Endothelial cell of umbilical vein (primary cell): ENCODE measurements around the gene NF1. TPM values are rescaled to one million over a fixed set of nuclear protein-coding genes. Genes with fewer than 3 reads are reported as not detected.

ENCODE experiments used
- BruUV-seq: library from RNA; stranded (reverse); fragments of 400-500 nt; replicated peaks from 2 replicates; lab custom pipeline; 2021; lab: Mats Ljungman, UMichigan
- CTCF ChIA-PET: fragments of 300-600, 350-600 bp; sonication (Branson Sonifier 250); formaldehyde crosslinking; loops from one replicate; lab custom pipeline; 2021; ENCODE audit warnings: antibody characterized with exemption, inconsistent platforms; lab: Charles Lee
- POLR2A ChIA-PET: fragments of 300-600, 350-600 bp; sonication (Branson Sonifier 250); formaldehyde crosslinking; loops from one replicate; lab custom pipeline; 2021; ENCODE audit warnings: antibody characterized with exemption, inconsistent platforms; lab: Charles Lee
- DNase-seq: peaks from one replicate; pipeline ENCODE4 v3.0.0-alpha.2; 2011; ENCODE audit warnings: low read depth, low spot score
- FAIRE-seq: peaks from 2 replicates; lab custom pipeline; 2011; peaks lifted over from hg19 to GRCh38; lab: Jason Lieb, UNC
- H2AFZ ChIP-seq: 2 replicates; pipeline ENCODE4 v1.6.0; 2012; ENCODE audit warnings: low read depth, low read length, control low read depth, inconsistent platforms
- H3K27ac ChIP-seq: 2 replicates; pipeline ENCODE4 v1.5.1; 2011; ENCODE audit warnings: low read depth, mild to moderate bottlenecking, control low read depth, low read length, moderate library complexity; ENCODE audit not compliant: insufficient read depth
- H3K27me3 ChIP-seq, 2 experiments: 2 replicates each; pipeline versions ENCODE4 v1.6.0 to v1.6.1; 2011; ENCODE audit warnings: low read length in 2 of 2, mixed read lengths in 1 of 2; ENCODE audit not compliant: control insufficient read depth in 2 of 2, insufficient read depth in 2 of 2
- H3K36me3 ChIP-seq, 2 experiments: 2 replicates in 1 of 2; 3 replicates in 1 of 2; pipeline ENCODE4 v1.5.1; 2011; ENCODE audit warnings: low read length in 2 of 2, mild to moderate bottlenecking in 1 of 2, moderate library complexity in 1 of 2; ENCODE audit not compliant: control insufficient read depth in 2 of 2, insufficient read depth in 2 of 2; ENCODE audit errors: extremely low read depth in 1 of 2
- H3K4me1 ChIP-seq: 3 replicates; pipeline ENCODE4 v1.5.1; 2011; ENCODE audit warnings: mild to moderate bottlenecking, low read length; ENCODE audit not compliant: control insufficient read depth, insufficient read depth; ENCODE audit errors: extremely low read depth
- H3K4me2 ChIP-seq: 2 replicates; pipeline ENCODE4 v1.6.1; 2011; ENCODE audit warnings: low read length, control low read depth, mixed read lengths; ENCODE audit not compliant: insufficient read depth
- H3K4me3 ChIP-seq, 3 experiments: fragments of 200-600 bp in 1 of 3; sonication (generic), shearing (Covaris generic) in 1 of 3; replicated peaks in 1 of 3; 2 replicates each; pipeline ENCODE4 v1.5.1; 2011 to 2016; ENCODE audit warnings: control low read depth in 3 of 3, low read length in 3 of 3, mild to moderate bottlenecking in 2 of 3, inconsistent platforms in 1 of 3, low read depth in 1 of 3, moderate library complexity in 1 of 3; ENCODE audit not compliant: insufficient read depth in 1 of 3
- H3K79me2 ChIP-seq: 2 replicates; pipeline ENCODE4 v1.6.0; 2012; ENCODE audit warnings: low read length, inconsistent platforms; ENCODE audit not compliant: control insufficient read depth, insufficient read depth
- H3K9ac ChIP-seq: replicated peaks from 2 replicates; pipeline ENCODE3; 2011; ENCODE audit warnings: low read length, control low read depth; ENCODE audit not compliant: insufficient read depth; ENCODE audit errors: extremely low read depth
- H3K9me1 ChIP-seq: replicated peaks from 3 replicates; pipeline ENCODE4 v1.6.0; 2011; ENCODE audit warnings: mild to moderate bottlenecking, low read length; ENCODE audit not compliant: control insufficient read depth, insufficient read depth; ENCODE audit errors: extremely low read depth
- H3K9me3 ChIP-seq: replicated peaks from 2 replicates; pipeline ENCODE4 v1.5.1; 2012; ENCODE audit warnings: low read length, inconsistent platforms; ENCODE audit not compliant: control insufficient read depth, insufficient read depth
- H4K20me1 ChIP-seq: replicated peaks from 2 replicates; pipeline ENCODE3; 2011; ENCODE audit warnings: mild to moderate bottlenecking, low read length; ENCODE audit not compliant: control insufficient read depth, insufficient read depth; ENCODE audit errors: extremely low read depth
- EZH2 ChIP-seq: IDR thresholded peaks from 2 replicates; pipeline ENCODE4 v1.6.1; 2012; ENCODE audit warnings: borderline replicate concordance, low read depth, mild to moderate bottlenecking, moderate library complexity, low read length, inconsistent platforms; ENCODE audit not compliant: severe bottlenecking
- FOS ChIP-seq: IDR thresholded peaks from 2 replicates; pipeline ENCODE4 v1.6.1; 2011; ENCODE audit warnings: mild to moderate bottlenecking, low read length, moderate library complexity, borderline replicate concordance; ENCODE audit not compliant: insufficient read depth
- GATA2 ChIP-seq: IDR thresholded peaks from 2 replicates; pipeline ENCODE4 v1.7.0; 2011; ENCODE audit warnings: low read depth, mild to moderate bottlenecking, moderate library complexity, mixed read lengths, low read length; ENCODE audit not compliant: insufficient read length, insufficient read depth
- JUN ChIP-seq: IDR thresholded peaks from 2 replicates; pipeline ENCODE4 v1.6.1; 2011; ENCODE audit warnings: borderline replicate concordance, low read depth; ENCODE audit not compliant: insufficient read length, insufficient read depth
- MYC ChIP-seq: IDR thresholded peaks from one replicate; pipeline ENCODE4 v1.6.1; 2011; ENCODE audit warnings: mild to moderate bottlenecking, low read depth, low read length
- POLR2A ChIP-seq: IDR thresholded peaks from 2 replicates; pipeline ENCODE4 v1.6.1; 2012; ENCODE audit warnings: low read depth, mild to moderate bottlenecking, control low read depth, low read length
- POLR2AphosphoS5 ChIP-seq: IDR thresholded peaks from 2 replicates; pipeline ENCODE4 v1.6.1; 2012; ENCODE audit warnings: low read depth, mild to moderate bottlenecking, control low read depth, low read length, moderate library complexity; ENCODE audit not compliant: insufficient read depth
- dilution Hi-C: fragments of 300-500 bp; cut with MboI; formaldehyde crosslinking; loops from one replicate; pipeline ENCODE4 v1.15.0; 2019; ENCODE audit warnings: low sequenced_read_pairs; ENCODE audit not compliant: extremely low pct_ligation_motif_present
- intact Hi-C: fragments of 100-400 bp; cut with micrococcal nuclease; formaldehyde crosslinking; loops from one replicate; pipeline ENCODE4 v1.10.0; 2022
- polyA plus RNA-seq, 4 experiments: library from polyadenylated mRNA; depleted of rRNA in 3 of 4; stranded (reverse) in 3 of 4; unstranded in 1 of 4; fragments of >200 nt; gene quantifications; 2 replicates each; pipeline versions ENCODE4 v1.2.1 to v1.2.3, GENCODE V29; 2011 to 2012; ENCODE audit warnings: missing spikeins in 1 of 4
- total RNA-seq: library from RNA; stranded (reverse); gene quantifications from 2 replicates; pipeline ENCODE4 v1.2.3, GENCODE V29; 2021
- TF ChIP-seq, protein P1 (sequence below): IDR thresholded peaks from 2 replicates; pipeline ENCODE4 v1.6.1; 2011; ENCODE audit not compliant: insufficient read depth, insufficient read length
- TF ChIP-seq, protein P2 (sequence below), 2 donors: IDR thresholded peaks; 1 replicate in 1 of 2; 2 replicates in 1 of 2; pipeline ENCODE4 v1.5.1; 2011; ENCODE audit warnings: low read length in 2 of 2, mild to moderate bottlenecking in 2 of 2, moderate library complexity in 2 of 2, control low read depth in 1 of 2, inconsistent platforms in 1 of 2, low read depth in 1 of 2; ENCODE audit not compliant: insufficient read depth in 1 of 2; ENCODE audit errors: extremely low read depth in 1 of 2

The NF1 gene
- total and polyA plus RNA-seq, 2 donors (not counting 3 experiments of a cell fraction or from before 2014, with no cell fraction given) = 13.7 to 42.4 TPM

DNA sequence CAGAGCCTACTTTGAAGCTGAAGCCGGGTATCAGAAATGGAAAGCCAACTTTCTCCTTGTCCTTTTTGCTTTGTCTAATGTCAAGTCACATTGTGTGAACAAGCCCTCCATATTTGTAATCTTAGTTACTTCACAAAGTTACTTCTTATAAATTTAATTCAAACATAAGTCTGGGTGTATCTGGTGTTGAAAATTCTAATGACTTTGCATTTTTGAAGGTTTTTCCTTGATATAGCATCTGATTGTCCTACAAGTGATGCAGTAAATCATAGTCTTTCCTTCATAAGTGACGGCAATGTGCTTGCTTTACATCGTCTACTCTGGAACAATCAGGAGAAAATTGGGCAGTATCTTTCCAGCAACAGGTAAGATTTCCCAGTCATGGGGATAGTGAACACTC lies 165.4 kb downstream of the NF1 start:
- no peaks in the 10 kb centered on the region for H3K36me3 ChIP-seq
- H4K20me1 ChIP-seq = no peaks in the 10 kb centered on the region
- TF ChIP-seq GATA2 (no peak), MYC (no peak), EZH2 (no peak), FOS (no peak), POLR2AphosphoS5 (no peak), POLR2A (no peak), JUN (no peak)
- TF ChIP-seq, protein P1, sequence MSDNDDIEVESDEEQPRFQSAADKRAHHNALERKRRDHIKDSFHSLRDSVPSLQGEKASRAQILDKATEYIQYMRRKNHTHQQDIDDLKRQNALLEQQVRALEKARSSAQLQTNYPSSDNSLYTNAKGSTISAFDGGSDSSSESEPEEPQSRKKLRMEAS = no peak
- TF ChIP-seq, protein P2, sequence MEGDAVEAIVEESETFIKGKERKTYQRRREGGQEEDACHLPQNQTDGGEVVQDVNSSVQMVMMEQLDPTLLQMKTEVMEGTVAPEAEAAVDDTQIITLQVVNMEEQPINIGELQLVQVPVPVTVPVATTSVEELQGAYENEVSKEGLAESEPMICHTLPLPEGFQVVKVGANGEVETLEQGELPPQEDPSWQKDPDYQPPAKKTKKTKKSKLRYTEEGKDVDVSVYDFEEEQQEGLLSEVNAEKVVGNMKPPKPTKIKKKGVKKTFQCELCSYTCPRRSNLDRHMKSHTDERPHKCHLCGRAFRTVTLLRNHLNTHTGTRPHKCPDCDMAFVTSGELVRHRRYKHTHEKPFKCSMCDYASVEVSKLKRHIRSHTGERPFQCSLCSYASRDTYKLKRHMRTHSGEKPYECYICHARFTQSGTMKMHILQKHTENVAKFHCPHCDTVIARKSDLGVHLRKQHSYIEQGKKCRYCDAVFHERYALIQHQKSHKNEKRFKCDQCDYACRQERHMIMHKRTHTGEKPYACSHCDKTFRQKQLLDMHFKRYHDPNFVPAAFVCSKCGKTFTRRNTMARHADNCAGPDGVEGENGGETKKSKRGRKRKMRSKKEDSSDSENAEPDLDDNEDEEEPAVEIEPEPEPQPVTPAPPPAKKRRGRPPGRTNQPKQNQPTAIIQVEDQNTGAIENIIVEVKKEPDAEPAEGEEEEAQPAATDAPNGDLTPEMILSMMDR (IDR thresholded peaks at IDR 0.05; ENCODE audit: extremely low read depth in 1 of 2, insufficient read depth in 1 of 2, low read depth in 1 of 2, low read length in 2 of 2) = no peak
- H3K4me3 ChIP-seq = no peak overlapping the region
- H3K4me2 ChIP-seq = no peak overlapping the region
- dilution Hi-C loops (no loop called here), intact Hi-C loops (no loop called here)
- no peak for DNase-seq
- no peak overlapping the region for H2AFZ ChIP-seq
- no peak for FAIRE-seq
- no peaks in the 10 kb centered on the region for H3K9me3 ChIP-seq
- H3K9ac ChIP-seq = no peak overlapping the region
- no peaks in the 10 kb centered on the region for H3K79me2 ChIP-seq
- H3K27ac ChIP-seq = no peak overlapping the region
- H3K27me3 ChIP-seq = no peaks in the 10 kb centered on the region
- CTCF ChIA-PET = interaction anchor here (1.8 kb wide), 1 partner anchor 9 kb away, joined by 4 read pairs; no protein-coding TSS in a partner anchor
- no TSS peak for BruUV-seq
- peaks cover 10% of the 10 kb centered on the region for H3K4me1 ChIP-seq
- no peaks in the 10 kb centered on the region for H3K9me1 ChIP-seq
- POLR2A ChIA-PET = no interaction called here
